ENCODE data around the gene SPINT2.

The SPINT2 gene

GRCh38 chr19:38303517-38304351 is 39.4 kb downstream of the SPINT2 start, which contains the start of gene C19orf33:
Gene C19orf33, plus strand, starts transcription at chr19:38304251. Its CDS starts 11 bp downstream, at chr19:38304262.
- DNase-seq, result no peak

DNA sequence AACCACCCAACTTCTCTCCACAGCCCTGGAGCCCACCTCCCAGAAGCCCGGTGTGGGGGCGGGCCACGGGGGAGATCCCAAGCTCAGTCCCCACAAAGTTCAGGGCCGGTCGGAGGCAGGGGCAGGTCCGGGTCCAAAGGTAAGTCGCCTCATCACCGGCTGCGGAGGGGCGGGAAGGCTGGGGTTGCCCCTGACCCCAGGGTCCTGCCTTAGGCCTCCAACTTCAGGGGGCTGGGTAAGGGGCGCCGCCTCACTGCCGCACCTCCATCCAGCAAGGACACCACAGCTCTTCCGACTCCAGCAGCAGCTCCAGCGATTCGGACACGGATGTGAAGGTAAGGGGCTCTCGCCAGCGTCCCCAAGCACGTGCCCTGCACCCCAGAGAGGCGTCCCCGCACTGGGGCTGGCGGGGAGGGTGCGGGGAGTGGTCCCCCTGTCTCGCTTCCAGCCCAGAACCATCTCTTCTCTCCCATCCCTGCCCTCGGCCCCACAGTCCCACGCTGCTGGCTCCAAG is 40.0 kb downstream of the SPINT2 start:
- DNase-seq, result no peak

DNA sequence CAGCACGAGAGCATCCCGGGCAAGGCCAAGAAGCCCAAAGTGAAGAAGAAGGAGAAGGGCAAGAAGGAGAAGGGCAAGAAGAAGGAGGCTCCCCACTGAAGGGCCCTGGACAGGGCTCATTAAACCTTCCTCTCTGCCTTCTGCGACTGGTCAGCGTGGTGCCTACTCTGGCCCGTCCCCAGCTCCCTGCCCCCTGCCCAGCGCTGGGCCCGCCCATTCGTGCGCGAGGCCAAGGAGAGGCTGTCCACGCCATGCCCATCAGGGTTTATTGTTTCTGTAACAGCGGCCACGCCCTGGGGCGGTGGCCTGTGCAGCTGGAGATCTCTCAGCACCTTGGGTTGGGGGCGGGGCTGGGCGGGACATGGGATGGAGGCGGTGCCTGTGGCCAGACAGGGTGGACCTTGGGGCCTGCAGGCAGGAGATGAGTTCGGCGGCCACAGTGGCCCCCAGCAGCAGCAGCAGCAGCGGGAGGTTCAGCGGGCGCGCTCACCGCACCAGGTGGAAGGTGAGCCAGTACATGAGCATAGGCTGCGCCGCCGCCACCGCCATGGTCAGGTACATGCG is 40.6 kb downstream of the SPINT2 start:
- peak; percentile 53 for DNase-seq

DNA sequence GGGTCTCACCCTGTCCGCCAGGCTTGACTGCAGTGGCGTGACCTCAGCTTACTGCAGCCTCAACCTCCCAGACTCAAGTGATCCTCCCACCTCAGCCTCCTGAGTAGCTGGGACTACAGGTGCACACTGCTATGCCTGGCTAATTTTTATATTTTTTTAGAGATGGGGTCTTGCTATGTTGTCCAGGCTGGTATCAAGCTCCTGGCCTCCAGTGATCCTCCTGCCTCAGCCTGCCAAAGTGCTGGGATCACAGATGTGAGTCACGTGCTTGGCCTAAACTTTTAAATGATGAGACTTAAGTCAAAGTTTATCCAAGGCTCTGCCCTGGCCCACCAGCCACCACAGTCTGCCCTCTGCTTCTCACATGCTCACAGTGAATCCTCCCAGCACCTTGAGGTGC is 41.9 kb downstream of the SPINT2 start:
- DNase-seq, result no peak

GRCh38 chr19:38307076-38307475 is 42.7 kb downstream of the SPINT2 start:
- DNase-seq, result no peak

GRCh38 chr19:38307597-38307996 is 43.2 kb downstream of the SPINT2 start:
- DNase-seq, result no peak

GRCh38 chr19:38308006-38308766 is 43.8 kb downstream of the SPINT2 start:
- DNase-seq, result no peak

GRCh38 chr19:38308926-38309614 is 44.7 kb downstream of the SPINT2 start:
- DNase-seq, result no peak

GRCh38 chr19:38309615-38310278 is 45.4 kb downstream of the SPINT2 start:
- DNase-seq, result no peak

DNA sequence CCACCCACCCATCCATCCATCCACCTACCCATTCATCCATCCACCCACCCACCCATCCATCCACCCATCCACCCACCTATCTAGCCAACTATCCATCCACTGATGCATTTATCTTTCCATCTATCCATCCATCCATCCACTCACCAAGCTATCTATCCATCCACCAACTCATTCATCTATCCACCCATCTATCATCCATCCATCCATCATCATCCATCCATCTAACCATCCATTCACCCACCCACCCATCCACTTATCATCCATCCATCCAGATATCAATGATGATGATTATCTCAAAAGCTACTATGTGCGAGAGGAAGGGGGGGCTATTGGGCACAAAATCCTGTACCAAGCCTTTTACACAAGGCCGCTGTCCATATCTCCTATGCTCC is 45.9 kb downstream of the SPINT2 start:
- no peak for DNase-seq

DNA sequence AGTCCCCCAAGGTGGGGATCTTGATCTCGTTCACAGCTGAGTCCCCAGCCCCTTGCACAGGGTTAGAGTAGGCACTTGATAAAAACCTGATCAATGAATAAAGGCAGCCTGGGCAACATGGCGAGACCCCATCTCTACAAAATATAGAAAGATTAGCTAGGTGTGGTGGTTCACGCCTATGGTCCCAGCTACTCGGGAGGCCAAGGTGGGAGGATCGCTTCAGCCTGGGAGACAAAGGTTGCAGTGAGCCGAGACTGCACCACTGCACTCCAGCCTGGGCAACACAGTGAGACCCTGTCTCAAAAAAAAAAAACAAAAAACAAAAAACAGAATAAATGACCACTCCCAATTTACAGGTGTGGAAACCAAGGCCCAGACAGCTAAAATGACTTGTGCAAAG is 46.6 kb downstream of the SPINT2 start:
- no peak for DNase-seq

- DNase-seq, result peak; percentile 100
These were observed 51.5 kb downstream of the SPINT2 start, which contains the start of gene YIF1B for GRCh38 chr19:38315657-38316476. Gene YIF1B, minus strand, starts transcription at chr19:38315947. Its CDS starts 30 bp downstream, at chr19:38315917.

DNA sequence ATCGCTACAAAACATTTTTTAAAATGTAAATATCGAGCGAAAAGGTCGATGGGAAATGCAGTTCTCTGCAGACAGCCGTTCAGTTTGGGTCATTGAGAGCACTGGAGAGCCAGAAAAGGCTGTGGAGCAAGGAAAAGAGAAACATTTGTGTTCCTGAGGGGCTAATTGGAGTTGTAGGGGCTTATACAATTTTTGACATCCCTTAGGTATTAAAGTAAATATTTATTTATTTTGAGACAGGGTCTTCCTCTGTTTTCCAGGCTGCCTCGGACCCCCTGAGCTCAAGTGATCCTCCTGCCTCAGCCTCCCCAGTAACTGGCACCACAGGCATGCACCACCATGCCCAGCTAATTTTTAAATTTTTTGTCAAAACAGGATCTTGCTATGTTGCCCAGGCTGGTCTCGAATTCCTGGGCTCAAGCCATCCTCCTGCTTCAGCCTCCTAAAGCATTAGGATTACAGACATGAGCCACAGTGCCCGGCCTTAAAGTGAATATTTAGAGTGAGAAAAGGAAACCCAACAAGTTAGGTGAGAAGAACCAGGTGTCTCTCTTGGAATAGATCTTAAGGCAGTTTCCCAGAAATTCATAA is 52.2 kb downstream of the SPINT2 start:
- DNase-seq, result no peak

DNA sequence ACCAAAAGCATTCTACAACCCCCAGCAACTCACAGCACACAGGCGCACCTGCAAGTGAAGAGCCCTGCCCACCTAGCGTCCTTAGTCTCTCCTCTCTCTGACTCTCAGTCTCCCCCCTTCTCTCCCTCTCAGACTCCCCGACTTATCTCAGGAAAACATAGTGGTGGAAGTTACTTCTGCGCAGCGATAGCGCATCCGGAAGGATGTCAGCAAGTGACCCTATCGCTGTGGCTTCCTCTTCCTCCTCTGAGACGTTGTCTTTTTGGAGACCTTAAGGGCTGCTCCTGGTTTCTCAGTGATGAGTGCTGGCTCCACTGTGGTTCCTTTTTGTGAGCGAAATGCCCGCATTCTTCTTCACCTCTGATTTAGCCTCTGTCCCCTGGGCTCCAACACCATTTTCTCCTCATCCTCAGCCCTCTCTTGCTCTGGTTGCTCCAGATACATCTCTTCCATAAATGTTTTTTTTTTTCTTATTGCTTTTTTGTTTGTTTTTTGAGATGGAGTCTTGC is 52.8 kb downstream of the SPINT2 start:
- no peak for DNase-seq

DNA sequence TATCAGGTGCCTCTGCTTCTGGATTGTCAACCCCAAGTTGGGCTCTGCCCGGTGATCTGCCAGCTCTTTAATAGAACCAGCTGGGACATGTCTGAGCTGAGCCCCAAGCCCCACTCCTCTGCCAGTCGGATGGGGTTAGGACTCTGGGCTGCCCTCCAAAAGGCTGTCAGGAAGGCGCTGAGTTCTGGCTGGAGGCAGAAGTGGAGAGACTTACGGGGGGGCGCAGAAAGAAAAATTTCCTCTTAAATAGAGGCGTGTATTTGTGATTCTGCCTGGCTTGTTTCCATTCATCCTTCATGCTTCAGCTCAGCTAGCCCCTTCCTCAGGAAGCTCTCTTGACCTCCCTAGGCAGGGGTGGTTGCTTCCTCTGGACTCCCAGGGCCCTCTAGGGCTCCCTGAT is 54.3 kb downstream of the SPINT2 start:
- DNase-seq, result no peak

DNA sequence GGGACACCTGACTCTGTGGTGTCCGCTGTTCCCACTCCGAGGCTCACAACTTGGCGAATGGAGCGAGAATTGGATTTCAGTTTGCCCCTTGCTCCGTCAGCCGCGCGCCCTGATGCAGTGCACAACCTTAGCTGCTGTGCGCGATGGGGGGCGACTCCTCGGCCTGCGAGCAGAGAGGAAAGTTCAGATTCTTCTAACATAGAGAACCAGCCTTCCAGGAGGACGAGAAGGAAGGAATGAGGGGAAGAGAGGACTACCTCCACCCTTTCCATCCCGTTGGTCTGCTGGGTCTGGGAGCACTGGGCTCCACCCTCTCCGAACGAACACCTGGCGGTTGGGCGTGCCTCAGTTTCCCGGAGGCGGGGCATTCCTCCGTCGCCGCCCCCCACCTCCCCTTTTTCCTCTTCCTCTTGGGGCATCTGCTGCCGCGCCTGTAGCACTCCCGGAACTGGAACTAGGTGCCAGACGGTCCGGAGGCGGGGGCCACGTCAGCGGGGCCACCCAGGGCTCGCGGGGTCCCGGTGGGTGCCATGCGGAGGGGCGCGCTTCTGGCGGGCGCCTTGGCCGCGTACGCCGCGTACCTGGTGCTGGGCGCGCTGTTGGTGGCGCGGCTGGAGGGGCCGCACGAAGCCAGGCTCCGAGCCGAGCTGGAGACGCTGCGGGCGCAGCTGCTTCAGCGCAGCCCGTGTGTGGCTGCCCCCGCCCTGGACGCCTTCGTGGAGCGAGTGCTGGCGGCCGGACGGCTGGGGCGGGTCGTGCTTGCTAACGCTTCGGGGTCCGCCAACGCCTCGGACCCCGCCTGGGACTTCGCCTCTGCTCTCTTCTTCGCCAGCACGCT is 55.3 kb downstream of the SPINT2 start, which contains the start of gene KCNK6:
KCNK6 (plus strand) TSS at position 425 of the 838 bp plus-strand sequence; CDS start at position 531, 106 bp downstream.
- DNase-seq, result peak; percentile 69

- DNase-seq, result no peak
These were observed 56.6 kb downstream of the SPINT2 start for GRCh38 chr19:38320969-38321339.

- no peak for DNase-seq
These were observed 57.3 kb downstream of the SPINT2 start for GRCh38 chr19:38321646-38322196.

DNA sequence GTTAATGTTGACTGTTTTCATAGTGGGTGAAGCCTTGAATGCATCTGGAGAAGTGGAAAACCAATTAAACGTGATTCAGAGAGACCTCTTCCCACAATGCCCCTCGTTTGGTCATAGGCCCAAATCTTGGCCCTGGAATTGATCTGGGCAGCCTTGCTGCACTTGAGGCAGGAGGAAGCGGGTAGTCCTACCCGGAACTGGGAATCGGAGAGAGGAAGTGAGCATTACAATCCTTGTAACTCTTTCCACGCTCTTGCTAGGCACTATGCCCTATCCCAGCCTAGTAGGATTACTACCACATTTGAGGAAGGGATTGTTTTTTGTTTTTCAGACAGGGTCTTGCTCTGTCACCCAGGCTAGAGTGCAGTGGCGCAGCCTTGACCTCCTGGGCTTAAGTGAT is 58.9 kb downstream of the SPINT2 start:
- DNase-seq, result no peak
